ENCODE measurements around the gene GAL3ST3. TPM values are rescaled to one million over a fixed set of nuclear protein-coding genes. Genes with fewer than 3 reads are reported as not detected.

The GAL3ST3 gene
- total RNA-seq, 1 donor from 2014 or later: 3.7 TPM

DNA sequence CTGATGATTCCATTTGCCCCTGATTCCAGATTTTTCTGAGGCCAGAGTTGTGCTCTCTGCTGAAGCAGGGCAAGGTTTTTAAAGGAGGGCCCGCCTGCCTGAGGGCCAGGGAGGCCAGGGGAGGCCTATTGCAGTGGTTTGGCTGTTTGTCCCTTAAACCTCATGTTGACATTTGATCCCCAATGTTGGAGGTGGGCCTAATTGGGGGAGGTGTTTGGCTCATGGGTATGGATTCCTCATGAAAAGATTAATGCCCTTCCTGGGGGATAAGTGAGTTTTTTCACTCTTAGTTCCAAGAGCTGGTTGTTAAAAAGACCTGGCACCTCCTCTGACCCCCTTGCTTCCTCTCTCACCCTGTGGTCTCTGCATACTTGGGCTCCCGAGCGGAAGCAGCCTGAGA is 9.2 kb downstream of the GAL3ST3 start:
- Mint-ChIP-seq H3K4me3 (no peak overlapping the region), H3K9me3 (no peaks in the 10 kb centered on the region), H3K27ac (no peak overlapping the region), H3K27me3 (peaks cover 2% of the 10 kb centered on the region), H3K4me1 (ENCODE audit: unreplicated experiment) (no peaks in the 10 kb centered on the region), H3K36me3 (no peaks in the 10 kb centered on the region)
- TF ChIP-seq, protein P1, sequence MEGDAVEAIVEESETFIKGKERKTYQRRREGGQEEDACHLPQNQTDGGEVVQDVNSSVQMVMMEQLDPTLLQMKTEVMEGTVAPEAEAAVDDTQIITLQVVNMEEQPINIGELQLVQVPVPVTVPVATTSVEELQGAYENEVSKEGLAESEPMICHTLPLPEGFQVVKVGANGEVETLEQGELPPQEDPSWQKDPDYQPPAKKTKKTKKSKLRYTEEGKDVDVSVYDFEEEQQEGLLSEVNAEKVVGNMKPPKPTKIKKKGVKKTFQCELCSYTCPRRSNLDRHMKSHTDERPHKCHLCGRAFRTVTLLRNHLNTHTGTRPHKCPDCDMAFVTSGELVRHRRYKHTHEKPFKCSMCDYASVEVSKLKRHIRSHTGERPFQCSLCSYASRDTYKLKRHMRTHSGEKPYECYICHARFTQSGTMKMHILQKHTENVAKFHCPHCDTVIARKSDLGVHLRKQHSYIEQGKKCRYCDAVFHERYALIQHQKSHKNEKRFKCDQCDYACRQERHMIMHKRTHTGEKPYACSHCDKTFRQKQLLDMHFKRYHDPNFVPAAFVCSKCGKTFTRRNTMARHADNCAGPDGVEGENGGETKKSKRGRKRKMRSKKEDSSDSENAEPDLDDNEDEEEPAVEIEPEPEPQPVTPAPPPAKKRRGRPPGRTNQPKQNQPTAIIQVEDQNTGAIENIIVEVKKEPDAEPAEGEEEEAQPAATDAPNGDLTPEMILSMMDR (conservative IDR thresholded peaks at IDR 0.05): no peak
- no peak for DNase-seq (ENCODE audit: extremely low spot score, unreplicated experiment)

DNA sequence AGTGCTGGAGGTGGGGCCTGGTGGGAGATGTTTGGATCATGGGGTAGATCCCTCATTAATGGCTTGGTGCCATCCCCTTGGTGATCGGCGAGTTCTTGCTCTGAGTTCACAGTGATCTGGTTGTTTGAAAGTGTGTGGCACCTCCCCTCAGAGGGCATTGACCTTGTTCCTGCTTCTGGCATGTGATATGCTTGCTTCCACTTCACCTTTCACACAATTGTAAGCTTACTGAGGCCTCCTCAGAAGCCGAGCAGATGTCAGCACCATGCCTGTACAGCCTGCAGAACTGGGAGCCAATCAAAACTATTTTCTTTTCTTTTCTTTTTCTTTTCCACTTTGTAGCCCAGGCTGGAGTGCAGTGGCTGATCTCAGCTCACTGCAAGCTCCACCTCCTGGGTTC is 11.6 kb downstream of the GAL3ST3 start:
- no peak for DNase-seq (ENCODE audit: extremely low spot score, unreplicated experiment)
- Mint-ChIP-seq H3K27me3 (peaks cover 6% of the 10 kb centered on the region), H3K4me1 (ENCODE audit: unreplicated experiment) (no peaks in the 10 kb centered on the region), H3K4me3 (no peak overlapping the region), H3K27ac (no peak overlapping the region), H3K9me3 (no peaks in the 10 kb centered on the region), H3K36me3 (no peaks in the 10 kb centered on the region)
- TF ChIP-seq, protein P1 (conservative IDR thresholded peaks at IDR 0.05): no peak

DNA sequence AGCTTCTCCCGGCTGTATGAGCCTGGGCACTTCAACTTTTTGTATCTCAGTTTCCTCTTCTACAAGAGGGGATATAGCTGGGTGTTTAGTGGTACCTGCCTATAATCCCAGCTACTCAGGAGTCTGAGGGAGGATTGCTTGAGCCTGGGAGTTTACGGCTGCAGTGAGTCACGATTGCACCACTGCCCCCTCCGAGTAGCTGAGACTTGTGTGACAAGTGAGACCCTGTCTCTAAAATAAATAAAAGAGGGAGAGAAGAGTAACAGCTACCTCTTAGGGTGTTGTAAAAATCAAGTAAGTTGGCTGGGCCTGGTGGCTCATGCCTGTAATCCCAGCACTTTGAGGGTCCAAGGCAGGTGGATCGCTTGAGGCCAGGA is 12.6 kb downstream of the GAL3ST3 start:
- H3K4me1 Mint-ChIP-seq (ENCODE audit: unreplicated experiment): no peaks in the 10 kb centered on the region
- H3K9me3 Mint-ChIP-seq: no peaks in the 10 kb centered on the region
- no peak overlapping the region for H3K27ac Mint-ChIP-seq
- H3K4me3 Mint-ChIP-seq: no peak overlapping the region
- H3K36me3 Mint-ChIP-seq: no peaks in the 10 kb centered on the region
- TF ChIP-seq, protein P1 (conservative IDR thresholded peaks at IDR 0.05): no peak
- peaks cover 7% of the 10 kb centered on the region for H3K27me3 Mint-ChIP-seq
- DNase-seq (ENCODE audit: extremely low spot score, unreplicated experiment): no peak

DNA sequence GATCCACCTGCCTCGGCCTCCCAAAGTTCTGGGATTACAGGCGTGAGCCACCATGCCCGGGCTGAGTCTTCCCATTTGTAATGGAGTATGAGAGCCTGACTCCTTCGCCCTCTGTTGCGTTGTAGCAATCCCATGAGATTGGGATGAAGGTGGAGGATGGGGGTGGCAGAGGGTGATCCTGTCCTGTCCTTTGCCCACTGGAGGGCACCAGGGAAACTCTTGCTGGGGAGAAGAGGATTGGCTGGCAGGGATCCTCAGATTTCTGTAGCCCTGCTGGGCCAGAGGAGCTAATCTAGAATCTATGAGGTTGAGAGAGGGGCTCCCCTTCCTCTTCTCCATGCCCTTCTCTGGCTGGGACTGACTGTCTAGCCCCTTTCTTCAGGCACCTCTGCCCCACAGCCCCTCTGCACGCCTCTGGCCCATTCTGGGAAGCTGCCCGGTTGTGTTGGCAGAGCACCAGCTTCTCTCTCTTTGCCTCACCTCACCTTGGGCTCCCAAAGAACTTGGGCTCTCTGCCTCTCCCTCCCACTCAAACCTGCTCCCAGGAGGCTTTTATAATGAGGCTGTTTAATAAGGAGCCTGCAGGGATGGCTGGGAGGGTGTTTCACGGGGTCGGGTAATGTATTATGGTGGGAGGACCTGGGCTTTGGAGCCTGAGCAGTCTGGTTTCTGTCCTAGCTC is 13.2 kb downstream of the GAL3ST3 start:
- Mint-ChIP-seq H3K27me3 (peaks cover 8% of the 10 kb centered on the region), H3K27ac (no peak overlapping the region), H3K4me3 (no peak overlapping the region), H3K9me3 (no peaks in the 10 kb centered on the region), H3K36me3 (no peaks in the 10 kb centered on the region), H3K4me1 (ENCODE audit: unreplicated experiment) (no peaks in the 10 kb centered on the region)
- TF ChIP-seq, protein P1 (conservative IDR thresholded peaks at IDR 0.05): no peak
- DNase-seq (ENCODE audit: extremely low spot score, unreplicated experiment): no peak

DNA sequence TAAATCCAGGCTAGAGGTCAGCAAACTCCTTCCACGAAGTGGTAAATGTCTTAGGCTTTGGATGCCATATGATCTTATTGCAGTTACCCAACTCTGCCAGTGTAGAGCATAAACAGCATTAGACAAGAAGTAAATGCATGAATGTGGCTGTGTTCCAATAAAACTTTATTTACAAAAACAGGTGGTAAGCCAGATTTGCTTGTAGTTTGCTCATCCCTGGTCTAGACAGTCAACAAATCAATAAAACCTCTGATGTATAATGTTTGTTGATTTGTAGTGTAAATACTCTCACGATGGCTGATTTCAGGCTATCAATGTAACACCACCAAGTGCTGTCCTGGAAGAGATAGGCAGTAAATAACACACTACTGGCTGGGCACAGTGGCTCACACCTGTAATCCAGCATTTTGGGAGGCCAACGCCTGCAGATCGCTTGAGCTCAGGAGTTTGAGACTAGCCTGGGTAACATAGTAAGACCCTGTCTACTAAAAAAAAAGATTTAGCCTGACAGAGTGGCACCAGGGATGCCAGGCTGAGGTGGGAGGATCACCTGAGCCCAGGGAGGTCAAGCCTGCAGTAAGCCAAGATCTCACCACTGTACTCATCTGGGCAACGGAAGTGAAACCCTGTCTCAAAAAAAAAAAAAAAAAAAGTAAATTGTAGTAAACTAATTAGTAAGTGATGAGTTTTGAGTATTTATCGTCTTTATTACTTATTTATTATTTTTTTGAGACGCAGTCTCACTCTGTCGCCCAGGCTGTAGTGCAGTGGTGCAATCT is 15.8 kb downstream of the GAL3ST3 start:
- Mint-ChIP-seq H3K36me3 (no peaks in the 10 kb centered on the region), H3K4me3 (no peak overlapping the region), H3K4me1 (ENCODE audit: unreplicated experiment) (no peaks in the 10 kb centered on the region), H3K9me3 (no peaks in the 10 kb centered on the region), H3K27me3 (peaks cover 11% of the 10 kb centered on the region), H3K27ac (no peak overlapping the region)
- TF ChIP-seq, protein P1 (conservative IDR thresholded peaks at IDR 0.05): no peak
- no peak for DNase-seq (ENCODE audit: extremely low spot score, unreplicated experiment)

Measured in type B pancreatic cell (in vitro differentiated cells).